Esophagus squamous epithelium (tissue), 5 donors: ENCODE results near the gene PPP2R5C. TPM values are rescaled to one million over a fixed set of nuclear protein-coding genes. Genes with fewer than 3 reads are reported as not detected.

Experiments used
- DNase-seq: peaks from one replicate; lab custom pipeline; 2025; lab: John Stamatoyannopoulos, UW
- H3K27ac ChIP-seq, 4 donors: fragments of 200-600 bp; sonication (generic); one replicate each; pipeline ENCODE4 v1.5.1; 2016 to 2019; ENCODE audit warnings: mild to moderate bottlenecking in 1 of 4
- H3K27me3 ChIP-seq, 4 donors: fragments of 200-600 bp; sonication (generic); 1 replicate in 3 of 4; 2 replicates in 1 of 4; pipeline versions ENCODE4 v1.5.1 to v1.6.0; 2017 to 2021; ENCODE audit warnings: antibody characterized with exemption in 1 of 4
- H3K36me3 ChIP-seq, 3 donors: fragments of 200-600 bp; sonication (generic); one replicate each; pipeline ENCODE4 v1.5.1; 2016 to 2019
- H3K4me1 ChIP-seq, 3 donors: fragments of 200-600 bp; sonication (generic); one replicate each; pipeline ENCODE4 v1.5.1; 2017 to 2019
- H3K4me3 ChIP-seq, 4 donors: fragments of 200-600 bp; sonication (generic); 1 replicate in 3 of 4; 2 replicates in 1 of 4; pipeline ENCODE4 v1.5.1; 2016 to 2019; ENCODE audit warnings: mild to moderate bottlenecking in 2 of 4, moderate library complexity in 1 of 4
- H3K9me3 ChIP-seq, 3 donors: fragments of 200-600 bp; sonication (generic); one replicate each; pipeline ENCODE4 v1.5.1; 2016 to 2019
- CTCF ChIP-seq, 6 experiments: fragments of 450-650 bp in 4 of 6; fragments of 200-600 bp in 2 of 6; sonication (generic) in 2 of 6; IDR thresholded peaks; one replicate each; pipeline ENCODE4 v1.5.1; 2016 to 2019; ENCODE audit warnings: antibody characterized with exemption in 6 of 6, mild to moderate bottlenecking in 4 of 6, moderate library complexity in 4 of 6
- POLR2A ChIP-seq, 4 donors: fragments of 450-650 bp; IDR thresholded peaks; one replicate each; pipeline ENCODE4 v1.6.1; 2017; ENCODE audit warnings: antibody characterized with exemption in 4 of 4, mild to moderate bottlenecking in 4 of 4, moderate library complexity in 3 of 4
- WGBS, 2 donors: methylation state at CpG; one replicate each; pipeline ENCODE4 v1.1.5; 2018; 5-methylcytosine and 5-hydroxymethylcytosine counted together
- intact Hi-C: fragments of 100-400 bp; cut with DNase I; formaldehyde crosslinking; loops from one replicate; pipeline ENCODE4 v1.15.0; 2022
- total RNA-seq, 4 donors: library from RNA; depleted of rRNA; stranded (reverse); fragments of >200 nt; gene quantifications; one replicate each; pipeline ENCODE4 v1.1.0, GENCODE V29; 2016
- donor health status: DM: yes; HTN: yes; CAD: no.

PPP2R5C gene
- total RNA-seq, 4 donors from 2014 or later, result 66.3 to 92.3 (median 83.4) TPM

GRCh38 chr14:101876555-101876938 lies 115.0 kb downstream of the PPP2R5C start:
- Histone ChIP-seq H3K4me3 (no peak overlapping the region), H3K27ac (peak overlapping the region in 2 of 4 donors; percentile 52 to 61), H3K4me1 (peaks cover 3 to 56% (median 8%) of the 10 kb centered on the region in 3 donors), H3K27me3 (no peaks in the 10 kb centered on the region), H3K36me3 (peaks cover 0 to 31% (median 0%) of the 10 kb centered on the region in 3 donors), H3K9me3 (no peaks in the 10 kb centered on the region)
- TF ChIP-seq POLR2A (IDR thresholded peaks at IDR 0.05), result no peak
- TF ChIP-seq CTCF (IDR thresholded peaks at IDR 0.05), result no peak
- 48 to 57% methylated on average over 8 of the region's 8 CpGs for WGBS, 2 donors
- DNase-seq, result peak; percentile 50
- intact Hi-C loops, result no loop called here

- intact Hi-C loops, result no loop called here
- H3K4me1 ChIP-seq, result peaks cover 3 to 56% (median 8%) of the 10 kb centered on the region in 3 donors
Measured at GRCh38 chr14:101877766-101878165, 116.3 kb downstream of the PPP2R5C start.

GRCh38 chr14:101878211-101878821 lies 116.8 kb downstream of the PPP2R5C start:
- TF ChIP-seq CTCF (IDR thresholded peaks at IDR 0.05) (no peak), POLR2A (IDR thresholded peaks at IDR 0.05) (no peak)
- DNase-seq, result no peak
- no peak overlapping the region for H3K4me3 ChIP-seq
- WGBS, 2 donors, result 94 to 100% methylated on average over 3 to 9 of the region's 9 CpGs
- H3K27me3 ChIP-seq, result no peaks in the 10 kb centered on the region
- peaks cover 3 to 55% (median 8%) of the 10 kb centered on the region in 3 donors for H3K4me1 ChIP-seq
- intact Hi-C loops, result no loop called here
- H3K9me3 ChIP-seq, result no peaks in the 10 kb centered on the region
- H3K27ac ChIP-seq, result peak overlapping the region in 1 of 4 donors; percentile 47
- peaks cover under 1 to 48% (median 9%) of the 10 kb centered on the region in 3 donors for H3K36me3 ChIP-seq

More at GRCh38 chr14:101877766-101878165, 116.3 kb downstream of the PPP2R5C start:
- H3K27me3 ChIP-seq, result no peaks in the 10 kb centered on the region
- H3K36me3 ChIP-seq, result peaks cover 0 to 43% (median 7%) of the 10 kb centered on the region in 3 donors
- no peak for DNase-seq
- 85 to 87% methylated on average over 7 of the region's 7 CpGs for WGBS, 2 donors
- H3K9me3 ChIP-seq, result no peaks in the 10 kb centered on the region
- peak overlapping the region in 1 of 4 donors; percentile 7 for H3K27ac ChIP-seq
- TF ChIP-seq POLR2A (IDR thresholded peaks at IDR 0.05), result no peak
- TF ChIP-seq CTCF (IDR thresholded peaks at IDR 0.05), result no peak
- H3K4me3 ChIP-seq, result no peak overlapping the region

GRCh38 chr14:101878822-101879528 lies 117.5 kb downstream of the PPP2R5C start:
- intact Hi-C loops, result no loop called here
- WGBS, 2 donors, result 72 to 85% methylated on average over 10 to 12 of the region's 18 CpGs
- peaks cover 6 to 55% (median 16%) of the 10 kb centered on the region in 3 donors for H3K36me3 ChIP-seq
- H3K27ac ChIP-seq, result peak overlapping the region in 1 of 4 donors; percentile 47
- H3K4me1 ChIP-seq, result peaks cover 3 to 49% (median 8%) of the 10 kb centered on the region in 3 donors
- no peaks in the 10 kb centered on the region for H3K27me3 ChIP-seq
- no peak for DNase-seq
- TF ChIP-seq CTCF (IDR thresholded peaks at IDR 0.05) (no peak), POLR2A (IDR thresholded peaks at IDR 0.05) (no peak)
- no peak overlapping the region for H3K4me3 ChIP-seq
- H3K9me3 ChIP-seq, result no peaks in the 10 kb centered on the region
